Measurements from ENCODE around the gene UMODL1.

DNA sequence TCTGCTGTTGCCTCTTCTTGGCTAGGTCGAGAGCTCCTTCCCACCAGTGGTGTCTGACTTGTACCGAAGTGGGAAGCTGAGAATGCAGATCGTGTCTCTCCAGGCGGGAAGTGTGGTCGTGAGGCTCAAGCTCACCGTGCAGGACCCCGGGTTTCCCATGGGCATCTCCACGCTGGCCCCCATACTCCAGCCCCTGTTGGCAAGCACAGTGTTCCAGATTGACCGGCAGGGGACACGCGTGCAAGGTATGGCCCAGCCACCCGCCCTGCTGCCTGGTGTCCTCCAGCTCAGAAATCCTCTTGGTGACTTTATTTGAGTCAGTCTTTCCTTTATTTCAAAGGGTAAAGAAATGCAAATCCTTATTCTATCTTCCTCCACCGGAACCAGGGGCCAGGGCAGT lies 32.7 kb downstream of the UMODL1 start:
- TF ChIP-seq CTCF (IDR thresholded peaks at IDR 0.05) (no peak), EZH2 (IDR thresholded peaks at IDR 0.05) (no peak), EZH2phosphoT487 (IDR thresholded peaks at IDR 0.05) (no peak)
